GM18907 (cell line): Measurements from ENCODE around the gene HOXD3.

Experiments
- ATAC-seq: cut with Tn5 transposase; IDR thresholded peaks from one replicate; pipeline ENCODE4 v1.9.1; 2021; ENCODE audit warnings: mild to moderate bottlenecking, moderate library complexity; ENCODE audit not compliant: unreplicated experiment

Gene HOXD3

DNA sequence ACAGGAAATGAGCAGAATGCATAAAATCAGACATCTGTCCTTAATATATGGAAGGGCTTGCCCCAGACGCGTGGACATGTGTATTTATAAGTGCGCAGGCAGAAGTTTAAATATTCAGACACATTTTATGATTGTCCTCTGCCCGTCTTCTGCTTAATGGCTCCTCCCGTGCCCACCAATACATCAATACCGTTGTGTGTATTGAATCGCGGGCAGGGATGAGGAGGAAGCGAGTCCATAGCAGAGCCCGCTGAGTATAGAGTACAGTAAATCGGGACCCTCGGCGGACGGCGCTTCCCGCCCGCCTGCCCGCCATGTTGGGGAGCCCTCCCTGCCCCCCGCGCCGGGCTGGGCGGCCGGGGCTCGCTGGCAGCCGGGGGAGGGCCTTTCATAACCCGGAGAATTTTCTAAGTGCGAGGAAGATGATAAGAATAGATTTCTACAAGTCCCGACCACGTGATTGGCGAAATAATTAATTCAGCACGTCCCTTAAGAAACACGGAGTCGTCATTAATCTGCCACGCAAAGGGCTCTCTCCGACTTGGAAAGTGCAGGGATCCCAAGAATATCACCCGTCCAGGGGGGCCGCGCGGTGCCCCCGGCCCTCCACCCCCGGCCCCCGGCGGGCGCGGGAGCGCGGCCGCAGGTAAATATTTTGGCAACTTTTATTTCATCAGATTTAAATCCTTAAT, at the start of gene HOXD3:
Gene HOXD3, plus strand, starts transcription at position 501 of the 692 bp plus-strand sequence. CDS start 11,808 bp downstream, outside the sequence.
- no peak for ATAC-seq

DNA sequence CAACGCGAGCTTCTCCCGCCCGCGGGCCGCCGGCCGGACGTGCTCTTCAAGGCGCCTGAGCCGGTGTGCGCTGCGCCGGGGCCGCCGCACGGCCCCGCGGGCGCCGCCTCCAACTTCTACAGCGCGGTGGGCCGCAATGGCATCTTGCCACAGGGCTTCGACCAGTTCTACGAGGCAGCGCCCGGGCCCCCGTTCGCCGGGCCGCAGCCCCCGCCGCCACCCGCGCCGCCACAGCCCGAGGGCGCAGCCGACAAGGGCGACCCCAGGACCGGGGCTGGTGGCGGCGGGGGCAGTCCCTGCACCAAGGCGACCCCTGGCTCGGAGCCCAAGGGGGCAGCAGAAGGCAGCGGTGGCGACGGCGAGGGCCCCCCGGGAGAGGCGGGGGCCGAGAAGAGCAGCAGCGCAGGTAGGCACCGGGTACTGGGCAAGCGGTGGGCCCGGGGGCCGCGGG, 49.4 kb upstream of the HOXD3 start:
- ATAC-seq, result no peak

DNA sequence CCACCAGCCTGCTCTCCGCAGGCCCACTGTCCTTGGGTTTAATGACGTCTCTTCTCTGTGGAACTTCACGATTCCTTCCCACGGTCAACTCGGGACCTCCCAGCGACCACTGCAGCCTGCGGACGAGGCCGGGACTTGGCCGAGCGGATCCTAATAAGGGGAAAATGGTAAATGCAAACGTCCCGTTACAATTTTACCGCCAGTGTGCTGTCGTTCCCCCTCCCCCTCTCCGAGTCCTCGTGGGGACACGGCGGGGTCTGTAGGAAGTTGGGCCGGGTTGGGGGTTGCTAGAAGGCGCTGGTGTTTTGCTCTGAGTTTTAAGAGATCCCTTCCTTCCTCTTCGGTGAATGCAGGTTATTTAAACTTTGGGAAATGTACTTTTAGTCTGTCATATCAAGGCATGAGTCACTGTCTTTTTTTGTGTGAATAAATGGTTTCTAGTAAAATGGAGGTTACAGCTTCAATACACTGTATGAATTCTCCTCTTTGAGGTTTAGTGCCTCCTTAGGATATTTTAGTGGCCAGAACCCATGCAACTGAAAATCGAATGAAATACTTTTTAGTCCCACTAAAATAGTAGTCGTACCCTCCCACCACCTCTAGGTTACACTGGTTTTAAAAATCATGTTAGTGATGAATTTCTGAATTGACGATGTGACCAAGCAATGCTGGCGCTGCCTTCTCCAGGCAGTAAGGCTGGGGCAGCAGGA, 47.8 kb upstream of the HOXD3 start:
- no peak for ATAC-seq

DNA sequence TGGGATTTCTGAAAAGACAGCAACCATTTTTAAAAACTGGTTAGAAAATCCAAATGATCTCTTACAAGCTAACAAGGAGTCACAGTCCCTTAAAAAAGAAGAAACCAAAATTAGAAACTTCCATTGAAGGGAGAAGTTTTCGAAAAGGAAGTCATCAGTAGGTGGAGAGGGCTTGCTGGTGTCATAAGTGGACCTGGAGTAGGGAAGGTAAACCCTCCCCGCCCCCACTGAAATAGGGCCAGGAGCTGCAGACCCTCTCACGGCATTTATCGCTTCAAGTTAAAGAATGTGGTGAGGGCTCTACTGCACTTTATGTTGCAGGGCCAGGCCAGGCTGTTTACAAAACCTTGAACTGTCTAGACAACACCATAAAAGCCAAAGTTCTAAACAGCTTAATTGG, 47.2 kb upstream of the HOXD3 start:
- ATAC-seq, result no peak

DNA sequence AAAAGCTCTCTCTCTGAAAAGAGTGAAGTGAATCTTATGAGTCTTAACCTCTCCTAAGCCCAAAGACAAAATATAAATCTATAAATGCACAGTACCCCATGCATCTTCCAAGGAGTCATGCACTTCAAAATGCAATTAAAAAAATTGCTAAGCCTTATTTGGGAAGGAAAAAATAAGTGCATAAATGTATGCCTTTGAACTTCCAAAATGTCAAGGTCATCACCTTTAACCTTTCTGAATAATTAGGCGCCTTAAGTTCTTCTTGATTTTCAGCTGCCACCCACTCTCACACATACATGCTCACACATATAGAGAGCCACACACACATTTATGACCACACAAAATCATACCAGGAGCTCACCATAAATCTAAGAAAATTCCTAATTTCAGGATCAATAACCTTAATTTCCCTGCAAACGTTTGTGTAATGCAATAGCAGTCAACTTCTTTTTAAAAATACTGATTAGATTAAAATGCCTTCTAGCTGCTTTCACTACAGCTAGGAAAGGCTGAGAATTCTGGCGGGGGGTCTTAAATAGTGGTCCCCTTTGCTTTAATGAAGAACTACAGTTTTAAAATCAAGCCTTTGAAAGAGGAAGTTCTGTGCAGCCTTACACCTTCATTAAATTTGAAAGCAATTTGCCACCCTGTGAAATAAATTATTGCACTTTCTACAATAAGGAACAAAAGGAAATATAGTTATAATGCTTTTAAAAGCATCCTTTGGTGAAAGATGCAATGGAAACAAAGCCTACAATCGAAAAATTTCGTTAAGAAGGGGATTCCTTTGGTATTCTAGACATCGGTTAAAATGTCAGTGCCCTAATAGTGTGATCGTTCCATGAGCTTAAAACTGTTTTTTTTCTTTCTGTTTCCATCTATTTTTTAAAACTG, 46.4 kb upstream of the HOXD3 start:
- ATAC-seq, result no peak

DNA sequence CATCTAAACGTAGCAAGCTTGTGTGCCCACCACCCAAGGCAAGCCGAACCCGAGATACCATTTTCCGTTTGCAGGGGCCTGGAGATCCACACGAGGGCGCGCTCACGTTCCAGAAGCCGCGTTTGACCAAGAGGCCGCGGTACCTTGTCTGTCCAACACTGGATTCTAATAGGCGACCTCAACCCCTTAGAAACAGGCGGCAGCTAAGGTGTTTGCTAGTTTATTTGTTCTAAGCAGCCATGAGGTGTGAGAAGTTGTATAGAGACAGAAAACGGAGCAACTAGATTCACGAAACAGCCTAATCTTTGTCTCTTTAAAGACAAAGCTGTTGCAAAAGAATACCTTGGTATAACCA, 45.8 kb upstream of the HOXD3 start:
- ATAC-seq, result no peak

DNA sequence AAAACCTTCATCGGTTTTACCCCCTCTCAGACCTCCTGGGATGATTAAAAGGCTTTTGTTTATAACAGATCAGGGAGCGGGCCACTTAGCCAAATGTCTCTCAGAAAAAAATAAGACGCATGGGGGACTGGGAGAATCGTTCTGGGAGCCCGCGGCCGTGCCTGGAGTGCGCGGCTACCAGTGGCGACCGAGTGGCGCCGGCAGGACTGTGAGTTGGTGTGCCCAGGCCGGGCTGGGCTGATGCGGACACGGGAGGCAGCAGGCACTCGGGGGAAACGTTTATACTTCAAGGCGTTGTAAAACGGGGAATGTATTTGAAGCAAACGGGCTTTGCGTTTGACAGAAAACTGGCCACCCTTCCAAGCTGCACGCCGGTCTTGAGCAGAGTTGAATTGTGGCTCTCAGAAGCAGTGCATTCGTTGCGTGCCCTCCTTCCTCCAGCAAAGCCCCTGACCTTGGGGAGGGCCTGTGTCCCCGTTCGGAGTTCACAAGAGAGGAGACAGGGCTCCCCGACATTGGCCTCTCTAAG, 45.2 kb upstream of the HOXD3 start:
- no peak for ATAC-seq

DNA sequence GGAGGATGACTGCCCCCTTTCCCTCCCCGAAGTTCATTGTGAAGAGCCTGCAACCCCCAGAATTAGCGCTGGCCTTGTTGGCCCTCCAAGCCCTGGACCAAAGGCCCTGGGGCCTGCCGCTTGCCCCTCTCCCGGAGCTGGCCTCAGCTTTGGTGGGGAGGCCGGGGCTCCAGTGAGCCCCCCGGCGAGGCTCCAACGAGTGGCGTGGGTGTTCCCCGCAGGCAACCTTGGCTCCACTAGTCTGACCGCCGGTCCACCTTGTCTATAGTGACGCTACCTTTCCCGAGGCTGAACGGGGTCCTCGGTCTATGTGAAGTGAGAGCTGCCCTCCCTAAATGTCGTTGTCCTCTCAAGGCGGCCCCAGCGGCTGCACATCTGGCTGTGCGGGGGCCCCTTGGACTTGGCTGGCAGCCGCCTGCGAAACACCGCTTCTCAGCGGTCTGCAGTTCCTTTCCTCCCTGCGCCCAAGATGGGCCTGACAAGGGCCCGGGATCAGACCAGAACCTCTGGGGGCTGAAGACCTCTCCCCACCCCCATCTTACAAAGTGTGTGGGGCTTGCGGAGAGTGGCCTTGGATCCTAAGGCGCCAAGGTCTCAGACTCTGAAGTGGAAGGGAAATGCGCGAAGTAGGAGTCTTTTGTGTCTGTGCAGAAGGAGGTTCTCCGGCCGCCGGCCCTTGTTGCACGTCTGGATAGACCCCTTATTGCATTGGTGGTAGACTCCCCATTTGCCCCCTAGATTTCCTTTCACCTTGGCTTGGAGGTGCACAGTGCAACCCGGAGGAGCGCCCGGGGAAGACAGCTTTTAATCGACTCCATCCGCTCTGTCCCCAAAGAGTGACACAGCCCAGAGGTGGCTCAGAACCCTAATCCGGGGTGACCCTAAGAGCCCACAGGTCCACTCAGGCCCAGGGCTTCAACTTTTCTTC, 44.5 kb upstream of the HOXD3 start:
- ATAC-seq, result no peak

DNA sequence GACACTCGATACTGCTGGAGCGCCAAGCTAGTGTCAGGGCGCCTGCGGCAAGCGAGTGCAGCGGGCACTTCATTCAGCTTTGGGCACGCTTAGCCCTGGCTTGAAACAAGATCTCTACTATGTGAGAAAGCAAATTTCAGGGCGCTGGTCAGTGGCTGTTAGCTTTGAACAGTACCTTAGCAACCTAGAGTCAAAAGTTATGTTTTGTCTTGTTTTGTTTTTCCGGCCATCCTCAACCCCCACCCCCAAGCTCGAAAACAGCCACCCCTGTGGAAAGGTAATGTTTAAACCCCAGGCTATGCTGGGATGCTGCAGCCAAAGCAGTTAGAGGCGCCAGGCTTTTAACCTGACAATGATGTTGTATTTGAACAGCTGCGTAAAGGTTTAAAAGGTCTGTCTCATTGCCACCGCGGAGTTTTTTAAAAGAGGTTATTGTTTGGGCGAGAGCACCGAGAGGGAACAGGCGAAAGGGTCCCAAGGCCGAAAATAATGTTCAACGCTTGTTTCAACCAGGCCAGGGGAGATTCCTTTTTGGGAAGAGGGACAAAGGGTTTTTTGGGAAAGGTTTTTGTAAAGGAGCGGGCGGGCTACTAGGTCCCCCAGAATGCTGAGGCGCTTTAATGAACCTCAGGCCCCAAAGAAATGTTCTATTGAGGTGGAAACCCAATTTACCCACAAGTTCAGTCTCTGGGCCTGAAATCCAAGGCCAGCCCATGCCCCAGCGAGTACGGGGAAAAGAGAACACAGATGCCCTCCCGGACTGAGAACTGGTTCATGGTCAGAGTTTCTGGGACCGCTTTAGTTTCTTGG, 42.8 kb upstream of the HOXD3 start:
- no peak for ATAC-seq

DNA sequence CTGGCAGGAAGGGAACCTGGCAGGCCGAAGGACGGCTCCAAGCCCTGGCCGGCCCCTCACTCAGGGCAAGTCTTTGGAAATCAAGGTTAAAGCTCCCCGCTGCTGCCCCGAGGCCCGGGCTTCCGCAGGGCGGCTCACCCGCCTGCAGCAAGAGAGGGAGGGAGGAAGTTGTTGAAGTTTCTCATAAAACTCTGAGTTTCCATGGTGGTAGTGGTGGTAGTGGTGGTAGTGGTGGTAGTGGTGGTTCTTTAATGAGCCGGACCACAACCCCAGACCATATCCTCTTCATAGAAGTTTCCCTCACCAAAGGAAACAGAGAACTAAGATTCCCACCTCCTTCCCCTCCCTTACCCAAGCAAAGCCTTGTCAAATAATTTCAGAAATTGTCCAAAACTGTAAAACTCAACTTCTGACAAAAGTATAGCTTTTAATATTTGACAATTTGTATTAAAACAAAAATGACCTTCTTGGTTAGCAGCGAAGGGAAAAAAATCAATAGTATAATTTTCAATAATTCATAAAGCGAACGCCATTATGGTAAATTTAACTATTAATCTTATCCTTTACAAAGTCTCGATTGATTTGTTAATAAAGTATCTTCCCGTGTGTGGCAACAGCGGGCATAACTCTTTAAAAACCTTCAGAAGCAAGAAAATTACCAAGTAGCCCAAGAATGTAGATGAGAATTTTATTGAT, 42.0 kb upstream of the HOXD3 start:
- ATAC-seq, result no peak

DNA sequence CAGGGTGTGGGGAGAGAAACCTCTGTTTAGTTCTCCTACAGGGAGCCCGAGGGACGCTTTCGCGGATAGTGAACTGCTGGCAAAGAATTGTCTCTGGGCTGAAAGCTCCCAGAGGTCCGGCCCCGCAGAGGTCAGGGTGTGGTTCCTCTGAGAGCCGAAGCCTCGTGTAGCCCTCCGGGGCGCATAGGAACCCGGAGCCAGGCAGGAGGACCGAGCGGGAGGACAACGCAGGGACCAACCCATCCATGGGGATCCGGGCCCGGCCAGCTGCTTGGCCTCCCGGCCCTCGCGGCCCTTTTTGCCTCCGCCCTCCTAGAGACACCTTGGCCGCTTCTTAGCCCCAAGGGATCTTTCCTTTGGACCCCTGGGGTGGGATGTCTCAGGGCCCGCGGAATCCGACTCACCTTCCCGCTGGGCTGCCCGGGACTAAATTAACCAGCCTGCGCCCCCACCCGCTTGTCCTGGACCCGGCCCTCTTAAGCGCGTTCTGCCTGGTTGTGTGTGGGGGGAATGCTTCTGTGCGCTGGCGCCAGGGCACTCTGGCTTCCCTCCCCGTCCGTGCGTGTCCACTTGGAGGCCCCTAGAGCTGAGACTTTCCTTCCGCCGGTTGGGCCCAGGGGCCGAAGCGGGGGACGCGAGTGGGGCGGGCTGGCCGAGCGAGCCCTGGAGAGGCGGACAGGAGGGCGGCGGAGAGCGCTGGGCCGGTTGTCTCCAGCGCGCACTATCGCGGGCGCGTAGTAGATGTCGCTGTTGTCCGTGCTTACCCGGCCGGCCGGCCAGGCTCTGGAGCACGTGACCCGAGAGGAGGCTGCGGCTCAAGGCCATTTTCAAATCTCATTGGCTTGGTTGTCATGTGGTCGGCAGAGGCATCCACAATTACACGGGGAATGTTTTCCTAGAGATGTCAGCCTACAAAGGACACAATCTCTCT, 41.0 kb upstream of the HOXD3 start, which contains the start of gene HOXD10:
Gene HOXD10, plus strand, starts transcription at position 896 of the 931 bp plus-strand sequence. CDS start 56 bp downstream, outside the sequence.
- no peak for ATAC-seq

DNA sequence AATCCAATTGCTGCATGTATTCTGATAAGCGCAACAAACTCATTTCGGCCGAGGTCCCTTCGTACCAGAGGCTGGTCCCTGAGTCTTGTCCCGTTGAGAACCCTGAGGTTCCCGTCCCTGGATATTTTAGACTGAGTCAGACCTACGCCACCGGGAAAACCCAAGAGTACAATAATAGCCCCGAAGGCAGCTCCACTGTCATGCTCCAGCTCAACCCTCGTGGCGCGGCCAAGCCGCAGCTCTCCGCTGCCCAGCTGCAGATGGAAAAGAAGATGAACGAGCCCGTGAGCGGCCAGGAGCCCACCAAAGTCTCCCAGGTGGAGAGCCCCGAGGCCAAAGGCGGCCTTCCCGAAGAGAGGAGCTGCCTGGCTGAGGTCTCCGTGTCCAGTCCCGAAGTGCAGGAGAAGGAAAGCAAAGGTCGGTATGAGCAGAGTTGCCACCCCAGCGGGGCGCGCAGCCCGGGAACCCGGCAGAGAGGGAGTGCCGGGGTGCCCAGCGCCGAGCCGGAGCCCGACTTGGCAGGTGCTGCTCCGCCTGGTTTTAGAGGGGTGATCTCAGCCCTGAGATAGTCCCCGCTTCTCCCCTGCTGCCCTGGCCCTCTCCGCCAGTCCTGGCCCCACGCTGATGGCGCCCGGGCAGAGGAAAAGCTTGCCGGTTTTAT, 39.8 kb upstream of the HOXD3 start:
- no peak for ATAC-seq

DNA sequence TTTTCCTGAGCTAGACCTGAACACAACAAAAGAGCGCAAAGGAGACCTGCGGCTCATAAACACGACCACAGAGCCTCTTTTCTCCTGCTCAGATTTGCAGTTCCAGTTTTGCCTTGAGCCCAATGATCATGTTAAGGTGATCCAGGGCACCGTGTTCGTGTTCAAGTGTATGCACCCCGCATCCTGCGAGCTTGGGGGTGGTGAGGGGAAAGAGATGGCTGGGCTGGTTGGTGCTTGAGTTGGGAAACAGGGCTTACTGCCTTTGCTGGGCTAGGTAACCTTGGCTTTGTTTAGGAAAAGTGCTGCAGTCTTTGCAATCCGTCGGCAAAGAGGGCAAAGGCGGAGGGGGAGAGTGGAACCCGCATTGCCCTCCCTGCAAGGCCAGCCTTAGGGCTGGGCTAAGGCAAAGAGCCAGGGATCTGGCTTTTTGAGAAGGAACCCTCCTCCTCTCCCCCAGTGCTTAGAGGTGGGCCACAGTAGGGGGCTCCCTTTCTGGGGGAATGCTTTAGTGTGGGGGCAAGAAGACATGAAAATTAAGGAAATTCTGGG, 39.2 kb upstream of the HOXD3 start:
- no peak for ATAC-seq

DNA sequence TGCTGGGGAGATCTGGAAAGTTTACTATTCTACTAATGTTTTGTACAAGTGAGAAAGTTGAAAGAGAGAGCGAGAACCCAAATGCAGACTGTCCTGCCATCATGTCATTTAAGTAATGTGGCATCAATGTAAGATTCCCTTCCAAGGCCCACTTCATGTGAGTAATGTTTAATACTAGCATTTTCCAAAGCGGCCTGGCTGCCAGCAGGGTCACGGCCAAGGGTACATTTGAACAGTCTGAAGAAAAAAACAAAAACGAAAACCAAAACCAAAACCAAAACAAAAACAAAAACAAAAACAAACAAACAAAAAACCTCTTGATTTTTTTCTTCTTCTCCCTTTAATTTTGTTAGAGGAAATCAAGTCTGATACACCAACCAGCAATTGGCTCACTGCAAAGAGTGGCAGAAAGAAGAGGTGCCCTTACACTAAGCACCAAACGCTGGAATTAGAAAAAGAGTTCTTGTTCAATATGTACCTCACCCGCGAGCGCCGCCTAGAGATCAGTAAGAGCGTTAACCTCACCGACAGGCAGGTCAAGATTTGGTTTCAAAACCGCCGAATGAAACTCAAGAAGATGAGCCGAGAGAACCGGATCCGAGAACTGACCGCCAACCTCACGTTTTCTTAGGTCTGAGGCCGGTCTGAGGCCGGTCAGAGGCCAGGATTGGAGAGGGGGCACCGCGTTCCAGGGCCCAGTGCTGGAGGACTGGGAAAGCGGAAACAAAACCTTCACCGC, 38.3 kb upstream of the HOXD3 start:
- no peak for ATAC-seq

DNA sequence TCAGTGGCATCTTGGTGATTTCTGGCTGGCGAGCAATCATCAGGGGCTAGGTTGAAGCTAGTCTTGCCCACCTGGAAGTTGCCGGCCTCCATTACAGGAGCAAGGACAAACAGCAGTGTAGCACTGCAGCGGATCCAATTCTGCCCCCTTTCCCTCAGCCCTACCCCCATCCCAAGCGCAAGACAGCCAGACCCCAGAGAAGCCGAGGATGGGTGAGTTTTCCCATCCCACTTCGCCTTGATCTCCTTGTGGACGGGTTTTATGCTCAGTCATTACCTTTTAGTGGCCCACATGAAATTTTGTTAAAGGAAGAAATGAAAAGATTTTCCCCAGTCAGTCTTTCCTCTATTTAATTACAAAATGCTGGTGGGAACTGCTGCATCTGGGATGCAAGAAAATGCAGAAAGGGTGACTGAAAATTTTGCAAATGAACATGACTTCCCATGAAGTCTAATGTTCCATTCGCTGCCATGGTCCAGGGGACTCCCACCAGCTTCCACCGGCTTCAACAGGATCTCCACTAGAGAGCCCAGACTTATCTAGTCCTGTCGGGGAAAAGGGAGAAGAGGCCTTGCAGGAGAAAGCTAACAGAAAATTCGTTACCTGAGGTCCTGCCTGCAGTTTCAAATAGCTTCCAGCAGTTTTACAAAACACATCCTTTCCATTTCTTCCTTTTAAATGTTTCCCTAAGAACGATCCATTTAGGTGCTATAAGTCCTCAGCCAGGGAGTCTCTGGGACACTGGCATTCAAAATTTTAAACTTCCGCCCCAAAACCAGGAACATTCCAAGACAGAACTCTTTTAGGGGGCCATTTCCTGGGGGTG, 36.5 kb upstream of the HOXD3 start:
- ATAC-seq, result no peak
